HepG2 (cell line): ENCODE results near the gene RPLP1. TPM values are rescaled to one million over a fixed set of nuclear protein-coding genes. Genes with fewer than 3 reads are reported as not detected.

ENCODE experiments used
- CREM ChIP-seq, 2 experiments: sonication (generic) in 1 of 2; formaldehyde crosslinking in 1 of 2; IDR thresholded peaks; 2 replicates each; pipeline versions ENCODE4 v1.4.0 to v1.6.1; 2016 to 2020; ENCODE audit warnings: antibody characterized with exemption in 1 of 2, mild to moderate bottlenecking in 1 of 2, missing genetic modification reagents in 1 of 2
- EED ChIP-seq: sonication (generic); formaldehyde crosslinking; IDR thresholded peaks from 2 replicates; pipeline ENCODE4 v1.5.0; 2020; ENCODE audit warnings: mild to moderate bottlenecking, missing genetic modification reagents
- MTF2 ChIP-seq: sonication (generic); formaldehyde crosslinking; IDR thresholded peaks from 2 replicates; pipeline ENCODE4 v1.5.0; 2020; ENCODE audit warnings: missing genetic modification reagents, borderline replicate concordance
- PPARG ChIP-seq: conservative IDR thresholded peaks from 2 replicates; pipeline ENCODE4 v1.6.1; 2016; ENCODE audit warnings: missing biosample characterization, missing genetic modification reagents
- RXRB ChIP-seq: IDR thresholded peaks from 2 replicates; pipeline ENCODE4 v1.6.1; 2016; ENCODE audit warnings: borderline replicate concordance, missing genetic modification reagents, missing compliant biosample characterization
- YEATS4 ChIP-seq: sonication (generic); formaldehyde crosslinking; IDR thresholded peaks from 2 replicates; pipeline ENCODE4 v1.4.0; 2020; ENCODE audit warnings: missing genetic modification reagents, borderline replicate concordance
- ZKSCAN8 ChIP-seq: IDR thresholded peaks from 2 replicates; pipeline ENCODE4 v1.6.1; 2016; ENCODE audit warnings: borderline replicate concordance, missing genetic modification reagents, missing compliant biosample characterization
- ZSCAN12 ChIP-seq: sonication (generic); formaldehyde crosslinking; IDR thresholded peaks from 2 replicates; pipeline ENCODE4 v1.9.0; 2021; ENCODE audit warnings: mild to moderate bottlenecking, missing genetic modification reagents
- polyA plus RNA-seq, 8 experiments: library from polyadenylated mRNA; depleted of rRNA in 3 of 8; stranded (reverse) in 7 of 8; unstranded in 1 of 8; fragments of >200 nt; fragmentation: Illumina TruSeq in 4 of 8; extraction: Trizol in 4 of 8; gene quantifications; 2 replicates each; pipeline versions ENCODE4 v1.2.1 to v1.2.3, GENCODE V29; 2011 to 2016; ENCODE audit warnings: low read depth in 4 of 8, missing spikeins in 1 of 8, mixed read lengths in 1 of 8; ENCODE audit not compliant: insufficient read depth in 1 of 8
- total RNA-seq, 5 experiments: library from RNA; depleted of rRNA; stranded (reverse); fragments of >200 nt; fragmentation: Illumina TruSeq; extraction: Trizol; gene quantifications; 2 replicates each; pipeline ENCODE4 v1.2.3, GENCODE V29; 2016; ENCODE audit warnings: low read depth in 1 of 5
- TF ChIP-seq, protein P1 (sequence below): sonication (generic); formaldehyde crosslinking; IDR thresholded peaks from 2 replicates; pipeline ENCODE4 v1.9.0; 2021; ENCODE audit warnings: missing genetic modification reagents, mild to moderate bottlenecking, borderline replicate concordance
- TF ChIP-seq, protein P2 (sequence below): sonication (generic); formaldehyde crosslinking; IDR thresholded peaks from 2 replicates; pipeline ENCODE4 v1.5.0; 2020; ENCODE audit warnings: missing genetic modification reagents
- TF ChIP-seq, protein P3 (sequence below): sonication (generic); formaldehyde crosslinking; IDR thresholded peaks from 2 replicates; pipeline ENCODE4 v1.8.0; 2022; ENCODE audit warnings: mild to moderate bottlenecking, missing genetic modification reagents; ENCODE audit not compliant: insufficient replicate concordance
- TF ChIP-seq, protein P4 (sequence below): IDR thresholded peaks from 2 replicates; pipeline ENCODE4 v1.6.1; 2016; ENCODE audit warnings: low read depth
- TF ChIP-seq, protein P5 (sequence below): sonication (generic); formaldehyde crosslinking; IDR thresholded peaks from 2 replicates; pipeline ENCODE4 v1.4.0; 2020; ENCODE audit warnings: missing genetic modification reagents, borderline replicate concordance
- TF ChIP-seq, protein P6 (sequence below): sonication (generic); formaldehyde crosslinking; IDR thresholded peaks from 2 replicates; pipeline ENCODE4 v1.4.0; 2020; ENCODE audit warnings: missing genetic modification reagents

Gene RPLP1
- total and polyA plus RNA-seq, 2 of the 13 experiments (the other 11 are each of a cell fraction or from before 2014, with no cell fraction given) = 817 to 929 TPM

DNA sequence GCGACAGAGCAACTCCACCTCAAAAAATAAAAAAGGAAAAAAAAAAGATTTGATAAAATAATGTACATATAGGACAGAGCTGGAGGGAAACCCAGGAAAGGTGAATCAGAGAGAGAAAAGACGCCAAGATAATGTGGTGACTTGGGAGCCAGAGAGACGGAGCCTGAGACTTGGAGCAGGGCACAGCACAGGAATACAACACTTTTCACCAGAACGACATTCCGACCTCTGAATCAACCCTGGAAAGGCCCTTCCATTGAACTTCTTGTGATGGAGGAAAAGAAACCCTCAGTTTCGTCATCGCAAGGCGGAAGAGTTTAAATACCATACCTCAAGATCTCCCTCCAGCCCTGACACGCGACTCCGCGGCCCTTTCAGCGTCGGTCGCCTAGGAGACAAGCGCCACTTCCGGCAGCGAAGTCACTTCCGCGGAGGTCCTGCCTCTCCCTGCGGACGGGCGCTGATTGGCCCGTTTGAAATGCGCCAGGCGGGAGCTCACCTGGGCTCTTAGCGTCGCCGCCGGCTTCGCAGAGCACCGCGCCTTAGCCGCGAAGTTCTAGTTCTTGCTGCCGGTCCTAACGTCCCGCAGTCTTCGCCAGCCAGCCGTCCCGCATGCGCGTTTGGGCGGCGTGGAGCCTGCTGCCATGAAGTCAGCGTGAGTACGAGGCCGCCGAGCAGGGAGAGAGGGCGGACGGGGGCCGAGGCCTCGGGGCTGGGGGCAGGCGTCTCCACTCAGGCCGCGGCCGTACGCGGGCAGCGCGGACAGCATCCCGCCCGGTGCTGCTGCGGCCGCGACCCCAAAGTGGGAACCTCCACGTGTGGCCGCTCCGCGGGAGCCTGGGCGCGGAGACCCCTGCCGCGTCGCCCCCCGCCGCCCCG is 38.6 kb upstream of the RPLP1 start, which contains the start of gene KIF23 (continued):
- TF ChIP-seq, protein P1, sequence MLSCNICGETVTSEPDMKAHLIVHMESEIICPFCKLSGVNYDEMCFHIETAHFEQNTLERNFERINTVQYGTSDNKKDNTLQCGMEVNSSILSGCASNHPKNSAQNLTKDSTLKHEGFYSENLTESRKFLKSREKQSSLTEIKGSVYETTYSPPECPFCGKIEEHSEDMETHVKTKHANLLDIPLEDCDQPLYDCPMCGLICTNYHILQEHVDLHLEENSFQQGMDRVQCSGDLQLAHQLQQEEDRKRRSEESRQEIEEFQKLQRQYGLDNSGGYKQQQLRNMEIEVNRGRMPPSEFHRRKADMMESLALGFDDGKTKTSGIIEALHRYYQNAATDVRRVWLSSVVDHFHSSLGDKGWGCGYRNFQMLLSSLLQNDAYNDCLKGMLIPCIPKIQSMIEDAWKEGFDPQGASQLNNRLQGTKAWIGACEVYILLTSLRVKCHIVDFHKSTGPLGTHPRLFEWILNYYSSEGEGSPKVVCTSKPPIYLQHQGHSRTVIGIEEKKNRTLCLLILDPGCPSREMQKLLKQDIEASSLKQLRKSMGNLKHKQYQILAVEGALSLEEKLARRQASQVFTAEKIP (CRISPR knock-in tag) = no peak
- TF ChIP-seq MTF2 (CRISPR knock-in tag) (no peak), CREM (IDR thresholded peaks at IDR 0.05) (peak; percentile 91), CREM (CRISPR knock-in tag; IDR thresholded peaks at IDR 0.05) (no peak), EED (CRISPR knock-in tag) (no peak), PPARG (CRISPR knock-in tag) (0 out of 2 replicates have a peak, but pooled peaks have one; percentile 41), ZKSCAN8 (no peak; the same call in 1 of the 2 replicates), YEATS4 (peak; percentile 95), ZSCAN12 (no peak), RXRB (no peak)
- TF ChIP-seq, protein P2, sequence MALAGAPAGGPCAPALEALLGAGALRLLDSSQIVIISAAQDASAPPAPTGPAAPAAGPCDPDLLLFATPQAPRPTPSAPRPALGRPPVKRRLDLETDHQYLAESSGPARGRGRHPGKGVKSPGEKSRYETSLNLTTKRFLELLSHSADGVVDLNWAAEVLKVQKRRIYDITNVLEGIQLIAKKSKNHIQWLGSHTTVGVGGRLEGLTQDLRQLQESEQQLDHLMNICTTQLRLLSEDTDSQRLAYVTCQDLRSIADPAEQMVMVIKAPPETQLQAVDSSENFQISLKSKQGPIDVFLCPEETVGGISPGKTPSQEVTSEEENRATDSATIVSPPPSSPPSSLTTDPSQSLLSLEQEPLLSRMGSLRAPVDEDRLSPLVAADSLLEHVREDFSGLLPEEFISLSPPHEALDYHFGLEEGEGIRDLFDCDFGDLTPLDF (CRISPR knock-in tag) = peak; percentile 99
- TF ChIP-seq, protein P3, sequence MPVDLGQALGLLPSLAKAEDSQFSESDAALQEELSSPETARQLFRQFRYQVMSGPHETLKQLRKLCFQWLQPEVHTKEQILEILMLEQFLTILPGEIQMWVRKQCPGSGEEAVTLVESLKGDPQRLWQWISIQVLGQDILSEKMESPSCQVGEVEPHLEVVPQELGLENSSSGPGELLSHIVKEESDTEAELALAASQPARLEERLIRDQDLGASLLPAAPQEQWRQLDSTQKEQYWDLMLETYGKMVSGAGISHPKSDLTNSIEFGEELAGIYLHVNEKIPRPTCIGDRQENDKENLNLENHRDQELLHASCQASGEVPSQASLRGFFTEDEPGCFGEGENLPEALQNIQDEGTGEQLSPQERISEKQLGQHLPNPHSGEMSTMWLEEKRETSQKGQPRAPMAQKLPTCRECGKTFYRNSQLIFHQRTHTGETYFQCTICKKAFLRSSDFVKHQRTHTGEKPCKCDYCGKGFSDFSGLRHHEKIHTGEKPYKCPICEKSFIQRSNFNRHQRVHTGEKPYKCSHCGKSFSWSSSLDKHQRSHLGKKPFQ (CRISPR knock-in tag) = no peak
- TF ChIP-seq, protein P4, sequence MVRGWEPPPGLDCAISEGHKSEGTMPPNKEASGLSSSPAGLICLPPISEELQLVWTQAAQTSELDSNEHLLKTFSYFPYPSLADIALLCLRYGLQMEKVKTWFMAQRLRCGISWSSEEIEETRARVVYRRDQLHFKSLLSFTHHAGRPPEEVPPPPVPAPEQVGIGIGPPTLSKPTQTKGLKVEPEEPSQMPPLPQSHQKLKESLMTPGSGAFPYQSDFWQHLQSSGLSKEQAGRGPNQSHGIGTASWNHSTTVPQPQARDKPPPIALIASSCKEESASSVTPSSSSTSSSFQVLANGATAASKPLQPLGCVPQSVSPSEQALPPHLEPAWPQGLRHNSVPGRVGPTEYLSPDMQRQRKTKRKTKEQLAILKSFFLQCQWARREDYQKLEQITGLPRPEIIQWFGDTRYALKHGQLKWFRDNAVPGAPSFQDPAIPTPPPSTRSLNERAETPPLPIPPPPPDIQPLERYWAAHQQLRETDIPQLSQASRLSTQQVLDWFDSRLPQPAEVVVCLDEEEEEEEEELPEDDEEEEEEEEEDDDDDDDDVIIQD (CRISPR knock-in tag) = no peak
- TF ChIP-seq, protein P5, sequence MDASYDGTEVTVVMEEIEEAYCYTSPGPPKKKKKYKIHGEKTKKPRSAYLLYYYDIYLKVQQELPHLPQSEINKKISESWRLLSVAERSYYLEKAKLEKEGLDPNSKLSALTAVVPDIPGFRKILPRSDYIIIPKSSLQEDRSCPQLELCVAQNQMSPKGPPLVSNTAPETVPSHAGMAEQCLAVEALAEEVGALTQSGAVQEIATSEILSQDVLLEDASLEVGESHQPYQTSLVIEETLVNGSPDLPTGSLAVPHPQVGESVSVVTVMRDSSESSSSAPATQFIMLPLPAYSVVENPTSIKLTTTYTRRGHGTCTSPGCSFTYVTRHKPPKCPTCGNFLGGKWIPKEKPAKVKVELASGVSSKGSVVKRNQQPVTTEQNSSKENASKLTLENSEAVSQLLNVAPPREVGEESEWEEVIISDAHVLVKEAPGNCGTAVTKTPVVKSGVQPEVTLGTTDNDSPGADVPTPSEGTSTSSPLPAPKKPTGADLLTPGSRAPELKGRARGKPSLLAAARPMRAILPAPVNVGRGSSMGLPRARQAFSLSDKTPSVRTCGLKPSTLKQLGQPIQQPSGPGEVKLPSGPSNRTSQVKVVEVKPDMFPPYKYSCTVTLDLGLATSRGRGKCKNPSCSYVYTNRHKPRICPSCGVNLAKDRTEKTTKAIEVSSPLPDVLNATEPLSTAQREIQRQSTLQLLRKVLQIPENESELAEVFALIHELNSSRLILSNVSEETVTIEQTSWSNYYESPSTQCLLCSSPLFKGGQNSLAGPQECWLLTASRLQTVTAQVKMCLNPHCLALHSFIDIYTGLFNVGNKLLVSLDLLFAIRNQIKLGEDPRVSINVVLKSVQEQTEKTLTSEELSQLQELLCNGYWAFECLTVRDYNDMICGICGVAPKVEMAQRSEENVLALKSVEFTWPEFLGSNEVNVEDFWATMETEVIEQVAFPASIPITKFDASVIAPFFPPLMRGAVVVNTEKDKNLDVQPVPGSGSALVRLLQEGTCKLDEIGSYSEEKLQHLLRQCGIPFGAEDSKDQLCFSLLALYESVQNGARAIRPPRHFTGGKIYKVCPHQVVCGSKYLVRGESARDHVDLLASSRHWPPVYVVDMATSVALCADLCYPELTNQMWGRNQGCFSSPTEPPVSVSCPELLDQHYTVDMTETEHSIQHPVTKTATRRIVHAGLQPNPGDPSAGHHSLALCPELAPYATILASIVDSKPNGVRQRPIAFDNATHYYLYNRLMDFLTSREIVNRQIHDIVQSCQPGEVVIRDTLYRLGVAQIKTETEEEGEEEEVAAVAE (CRISPR knock-in tag) = peak; percentile 75; the same call in 1 of the 2 replicates
- TF ChIP-seq, protein P6, sequence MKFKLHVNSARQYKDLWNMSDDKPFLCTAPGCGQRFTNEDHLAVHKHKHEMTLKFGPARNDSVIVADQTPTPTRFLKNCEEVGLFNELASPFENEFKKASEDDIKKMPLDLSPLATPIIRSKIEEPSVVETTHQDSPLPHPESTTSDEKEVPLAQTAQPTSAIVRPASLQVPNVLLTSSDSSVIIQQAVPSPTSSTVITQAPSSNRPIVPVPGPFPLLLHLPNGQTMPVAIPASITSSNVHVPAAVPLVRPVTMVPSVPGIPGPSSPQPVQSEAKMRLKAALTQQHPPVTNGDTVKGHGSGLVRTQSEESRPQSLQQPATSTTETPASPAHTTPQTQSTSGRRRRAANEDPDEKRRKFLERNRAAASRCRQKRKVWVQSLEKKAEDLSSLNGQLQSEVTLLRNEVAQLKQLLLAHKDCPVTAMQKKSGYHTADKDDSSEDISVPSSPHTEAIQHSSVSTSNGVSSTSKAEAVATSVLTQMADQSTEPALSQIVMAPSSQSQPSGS = peak; percentile 16; the same call in 1 of the 2 replicates
